Frontal cortex (tissue), 4 donors: ENCODE results near the gene NRSN2. TPM values are rescaled to one million over a fixed set of nuclear protein-coding genes. Genes with fewer than 3 reads are reported as not detected.
A peak's percentile ranks its signal among the peaks of the same experiment; 100 is the strongest.
"Not testable (repeated sequence)": the region's sequence is repeated elsewhere in the genome, so short reads cannot be mapped to it uniquely, and the experiment has no call there.

Experiments used
- DNase-seq, 2 donors: peaks; one replicate each; pipeline ENCODE4 v3.0.0; 2012; ENCODE audit warnings: low spot score in 2 of 2
- FAIRE-seq: peaks from 2 replicates; lab custom pipeline; 2012; peaks lifted over from hg19 to GRCh38; lab: Jason Lieb, UNC
- total RNA-seq: library from RNA; depleted of rRNA; stranded (reverse); fragments of >200 nt; gene quantifications from one replicate; pipeline ENCODE4 v1.2.3, GENCODE V29; 2014
- donor health status: control.
- donor health status: control.
- donor health status: control.

The NRSN2 gene
- total RNA-seq, 1 donor from 2014 or later, result 26.1 TPM

DNA sequence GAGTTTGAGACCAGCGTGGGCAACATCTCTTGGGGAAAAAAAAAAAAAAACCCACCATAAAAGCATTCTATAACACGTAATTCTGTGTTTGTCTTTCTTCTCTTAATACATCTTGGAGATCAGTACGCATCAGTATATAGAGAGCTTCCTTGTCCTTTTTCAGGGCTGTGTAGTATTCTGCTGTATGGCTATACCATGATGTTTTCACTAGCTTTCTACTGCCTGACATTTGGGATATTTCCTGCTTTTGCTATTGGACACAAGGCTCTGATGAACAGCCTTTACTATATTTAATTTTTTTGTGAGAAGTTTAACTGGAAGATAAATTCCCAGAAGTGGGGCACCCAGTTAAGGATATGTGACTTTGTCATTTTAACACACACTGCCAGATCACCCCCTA is 40.6 kb downstream of the NRSN2 start:
- DNase-seq (no peak), FAIRE-seq (no peak)

DNA sequence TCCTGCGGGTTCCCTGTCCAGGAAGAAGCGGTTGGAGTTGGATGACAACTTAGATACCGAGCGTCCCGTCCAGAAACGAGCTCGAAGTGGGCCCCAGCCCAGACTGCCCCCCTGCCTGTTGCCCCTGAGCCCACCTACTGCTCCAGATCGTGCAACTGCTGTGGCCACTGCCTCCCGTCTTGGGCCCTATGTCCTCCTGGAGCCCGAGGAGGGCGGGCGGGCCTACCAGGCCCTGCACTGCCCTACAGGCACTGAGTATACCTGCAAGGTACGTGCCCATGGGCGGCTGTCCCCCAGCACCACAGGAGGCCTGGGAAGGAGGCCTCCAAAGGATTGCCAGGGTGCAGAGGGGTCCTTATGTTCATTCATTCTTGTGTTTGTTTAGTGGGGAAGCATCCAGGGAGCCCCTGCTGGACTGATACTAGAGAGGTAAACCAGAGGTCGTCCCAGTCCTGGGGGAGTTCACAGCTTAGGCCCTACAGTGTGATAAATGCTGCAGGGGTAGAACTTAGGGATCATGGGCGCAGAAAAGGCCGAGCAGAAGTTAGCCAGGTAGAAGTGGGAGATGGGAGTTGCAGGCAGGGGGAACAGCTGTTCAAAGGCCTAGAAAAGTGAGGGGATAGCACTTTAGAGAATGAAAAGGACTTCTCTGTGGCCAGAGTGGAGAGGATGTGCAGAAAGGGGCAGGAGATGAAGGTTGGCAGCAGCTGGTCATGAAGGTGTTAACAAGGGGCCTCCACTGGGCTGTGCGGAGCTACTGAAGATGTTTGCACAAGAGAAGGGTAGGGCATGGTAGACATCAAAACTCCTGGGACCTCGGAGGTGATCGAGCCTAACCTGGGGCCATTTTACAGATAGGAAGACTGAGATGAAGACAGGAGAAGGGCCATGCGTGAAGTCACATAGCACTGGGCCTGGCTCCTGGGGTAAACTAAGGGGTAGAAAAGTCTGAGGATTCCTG is 41.4 kb downstream of the NRSN2 start:
- DNase-seq (no peak), FAIRE-seq (no peak)

DNA sequence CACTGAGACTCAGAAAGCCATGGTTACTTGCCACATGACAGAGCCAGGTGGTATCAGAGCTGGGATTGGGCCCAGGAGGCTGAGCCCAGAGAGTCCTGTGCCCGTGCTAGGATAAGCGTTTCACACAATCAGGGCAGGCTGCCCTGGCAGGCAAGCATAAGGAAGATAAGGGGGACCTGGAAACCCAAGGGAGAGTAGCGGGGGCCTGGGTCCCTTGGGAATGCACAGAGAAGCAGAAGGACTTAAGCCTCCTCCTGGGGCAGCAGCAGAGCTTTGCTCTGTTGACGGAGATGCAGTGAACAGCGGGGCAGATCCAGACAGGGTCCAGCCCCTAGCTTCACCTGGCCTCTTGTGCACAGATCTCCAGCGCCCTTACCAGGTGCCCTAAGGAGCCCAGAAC is 42.3 kb downstream of the NRSN2 start:
- no peak for FAIRE-seq
- no peak for DNase-seq

DNA sequence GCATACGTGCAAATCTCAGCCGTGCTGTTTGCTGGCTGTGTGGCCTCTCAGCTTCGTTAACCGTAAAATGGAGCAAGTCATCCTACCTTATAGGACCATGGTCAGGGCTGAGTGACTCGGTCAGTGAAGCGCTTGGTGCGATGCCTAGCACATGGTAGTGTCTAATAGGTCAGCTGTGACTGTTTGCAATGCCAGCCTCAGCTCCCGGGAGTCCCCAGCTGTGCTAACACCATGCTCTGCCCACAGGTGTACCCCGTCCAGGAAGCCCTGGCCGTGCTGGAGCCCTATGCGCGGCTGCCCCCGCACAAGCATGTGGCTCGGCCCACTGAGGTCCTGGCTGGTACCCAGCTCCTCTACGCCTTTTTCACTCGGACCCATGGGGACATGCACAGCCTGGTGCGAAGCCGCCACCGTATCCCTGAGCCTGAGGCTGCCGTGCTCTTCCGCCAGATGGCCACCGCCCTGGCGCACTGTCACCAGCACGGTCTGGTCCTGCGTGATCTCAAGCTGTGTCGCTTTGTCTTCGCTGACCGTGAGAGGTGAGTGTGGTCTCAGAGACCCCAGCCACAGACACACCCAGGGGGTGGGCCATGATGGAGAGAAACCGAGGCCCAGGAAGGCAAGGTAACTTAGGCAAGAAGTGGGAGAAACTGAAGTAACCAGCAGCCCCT is 44.3 kb downstream of the NRSN2 start:
- FAIRE-seq (no peak), DNase-seq (no peak)

DNA sequence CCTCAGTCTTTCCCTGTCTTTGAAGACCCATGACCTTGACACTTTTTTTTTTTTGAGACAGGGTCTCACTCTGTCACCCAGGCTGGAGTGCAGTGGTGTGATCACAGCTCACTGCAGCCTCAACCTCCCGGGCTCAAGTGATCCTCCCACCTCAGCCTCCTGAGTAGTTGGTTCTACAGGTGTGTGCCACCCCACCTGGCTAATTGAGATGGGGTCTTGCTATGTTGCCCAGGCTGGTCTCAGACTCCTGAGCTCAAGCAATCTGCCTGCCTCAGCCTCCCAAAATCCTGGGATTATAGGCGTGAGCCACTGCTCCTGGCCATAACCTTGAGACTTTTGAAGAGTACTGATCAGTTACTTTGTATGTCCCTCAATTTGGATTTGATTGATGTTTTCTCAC is 46.4 kb downstream of the NRSN2 start:
- FAIRE-seq, DNase-seq: not testable (repeated sequence)

DNA sequence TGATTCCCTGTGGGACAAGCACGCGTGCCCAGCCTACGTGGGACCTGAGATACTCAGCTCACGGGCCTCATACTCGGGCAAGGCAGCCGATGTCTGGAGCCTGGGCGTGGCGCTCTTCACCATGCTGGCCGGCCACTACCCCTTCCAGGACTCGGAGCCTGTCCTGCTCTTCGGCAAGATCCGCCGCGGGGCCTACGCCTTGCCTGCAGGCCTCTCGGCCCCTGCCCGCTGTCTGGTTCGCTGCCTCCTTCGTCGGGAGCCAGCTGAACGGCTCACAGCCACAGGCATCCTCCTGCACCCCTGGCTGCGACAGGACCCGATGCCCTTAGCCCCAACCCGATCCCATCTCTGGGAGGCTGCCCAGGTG is 49.3 kb downstream of the NRSN2 start:
- no peak for FAIRE-seq
- no peak for DNase-seq

DNA sequence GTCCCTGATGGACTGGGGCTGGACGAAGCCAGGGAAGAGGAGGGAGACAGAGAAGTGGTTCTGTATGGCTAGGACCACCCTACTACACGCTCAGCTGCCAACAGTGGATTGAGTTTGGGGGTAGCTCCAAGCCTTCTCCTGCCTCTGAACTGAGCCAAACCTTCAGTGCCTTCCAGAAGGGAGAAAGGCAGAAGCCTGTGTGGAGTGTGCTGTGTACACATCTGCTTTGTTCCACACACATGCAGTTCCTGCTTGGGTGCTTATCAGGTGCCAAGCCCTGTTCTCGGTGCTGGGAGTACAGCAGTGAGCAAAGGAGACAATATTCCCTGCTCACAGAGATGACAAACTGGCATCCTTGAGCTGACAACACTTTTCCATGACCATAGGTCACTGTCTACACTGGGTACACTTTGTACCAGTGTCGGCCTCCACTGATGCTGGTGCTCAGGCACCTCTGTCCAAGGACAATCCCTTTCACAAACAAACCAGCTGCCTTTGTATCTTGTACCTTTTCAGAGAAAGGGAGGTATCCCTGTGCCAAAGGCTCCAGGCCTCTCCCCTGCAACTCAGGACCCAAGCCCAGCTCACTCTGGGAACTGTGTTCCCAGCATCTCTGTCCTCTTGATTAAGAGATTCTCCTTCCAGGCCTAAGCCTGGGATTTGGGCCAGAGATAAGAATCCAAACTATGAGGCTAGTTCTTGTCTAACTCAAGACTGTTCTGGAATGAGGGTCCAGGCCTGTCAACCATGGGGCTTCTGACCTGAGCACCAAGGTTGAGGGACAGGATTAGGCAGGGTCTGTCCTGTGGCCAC is 49.9 kb downstream of the NRSN2 start:
- FAIRE-seq, result no peak
- DNase-seq, result no peak

DNA sequence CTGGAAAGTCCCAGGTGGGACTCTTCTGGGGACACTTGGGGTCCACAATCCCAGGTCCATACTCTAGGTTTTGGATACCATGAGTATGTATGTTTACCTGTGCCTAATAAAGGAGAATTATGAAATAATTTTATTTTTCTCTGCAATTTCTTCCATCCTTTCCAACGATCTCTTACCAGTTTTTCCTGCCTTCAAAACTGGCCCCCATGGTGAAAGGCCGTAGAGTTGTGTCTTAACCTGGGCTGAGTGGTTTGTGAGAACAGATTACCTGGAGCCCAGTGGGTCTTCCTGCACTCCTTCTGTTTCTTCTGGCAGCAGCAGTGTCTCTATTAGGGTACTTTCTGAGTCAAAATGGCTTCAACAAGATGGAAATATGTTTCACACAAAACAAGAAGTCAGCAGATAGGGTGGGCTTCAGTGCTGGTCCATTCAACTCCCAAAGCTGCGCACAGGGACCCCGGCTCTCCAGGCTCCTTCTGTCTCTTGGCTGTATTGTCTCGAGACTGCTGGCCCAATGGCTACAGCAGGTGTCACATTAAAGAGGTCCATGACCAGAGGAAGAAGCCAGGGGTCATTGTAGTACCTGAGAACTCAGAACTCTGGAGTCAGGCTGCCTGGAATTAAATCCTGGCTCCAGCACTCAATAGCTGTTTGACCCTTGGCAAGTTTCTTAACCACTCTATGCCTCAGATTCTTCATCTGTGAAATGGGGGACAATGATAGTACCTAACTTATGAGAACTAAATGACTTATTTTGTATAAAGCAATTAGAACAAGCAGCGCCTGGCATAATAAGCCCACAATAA is 50.7 kb downstream of the NRSN2 start:
- DNase-seq (no peak), FAIRE-seq (no peak)

DNA sequence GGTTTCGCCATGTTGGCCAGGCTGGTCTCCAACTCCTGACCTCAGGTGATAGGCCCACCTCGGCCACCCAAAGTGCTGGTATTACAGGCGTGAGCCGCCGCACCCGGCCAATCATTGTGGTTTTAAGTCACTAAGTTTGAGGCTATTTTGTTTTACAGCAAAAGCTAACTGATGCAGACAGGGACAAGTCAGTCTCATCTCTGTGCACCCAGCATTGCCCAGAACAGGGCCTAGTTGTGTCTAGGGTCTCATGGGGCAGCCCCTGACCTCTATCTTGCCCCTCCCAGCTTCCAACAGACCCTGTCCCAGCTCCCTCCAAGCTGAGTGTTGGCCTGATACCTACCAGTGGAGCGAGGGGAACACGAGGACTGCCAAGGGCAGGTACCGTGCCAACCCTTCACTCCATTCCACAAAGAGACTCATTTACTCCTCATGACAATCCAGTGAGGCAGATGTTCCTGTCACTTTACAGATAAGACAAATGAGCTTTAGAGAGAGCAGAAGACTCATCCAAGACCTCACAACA is 52.3 kb downstream of the NRSN2 start:
- DNase-seq, result no peak
- FAIRE-seq, result no peak

DNA sequence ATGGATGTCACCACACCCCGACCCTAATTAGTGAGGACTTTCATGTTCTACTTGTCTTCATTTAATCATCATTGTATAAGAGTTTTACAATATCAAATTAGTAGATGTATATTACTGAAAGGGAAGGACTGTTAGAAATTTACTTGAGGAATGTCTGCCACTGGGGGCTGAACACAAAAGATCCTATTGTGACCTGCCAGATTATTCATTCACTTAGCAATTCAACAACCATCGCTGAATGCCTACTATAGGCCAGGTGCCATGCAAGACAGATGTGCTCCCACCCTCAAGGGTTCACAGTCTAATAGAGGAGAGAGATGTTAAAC is 53.2 kb downstream of the NRSN2 start:
- FAIRE-seq (no peak), DNase-seq (no peak)

DNA sequence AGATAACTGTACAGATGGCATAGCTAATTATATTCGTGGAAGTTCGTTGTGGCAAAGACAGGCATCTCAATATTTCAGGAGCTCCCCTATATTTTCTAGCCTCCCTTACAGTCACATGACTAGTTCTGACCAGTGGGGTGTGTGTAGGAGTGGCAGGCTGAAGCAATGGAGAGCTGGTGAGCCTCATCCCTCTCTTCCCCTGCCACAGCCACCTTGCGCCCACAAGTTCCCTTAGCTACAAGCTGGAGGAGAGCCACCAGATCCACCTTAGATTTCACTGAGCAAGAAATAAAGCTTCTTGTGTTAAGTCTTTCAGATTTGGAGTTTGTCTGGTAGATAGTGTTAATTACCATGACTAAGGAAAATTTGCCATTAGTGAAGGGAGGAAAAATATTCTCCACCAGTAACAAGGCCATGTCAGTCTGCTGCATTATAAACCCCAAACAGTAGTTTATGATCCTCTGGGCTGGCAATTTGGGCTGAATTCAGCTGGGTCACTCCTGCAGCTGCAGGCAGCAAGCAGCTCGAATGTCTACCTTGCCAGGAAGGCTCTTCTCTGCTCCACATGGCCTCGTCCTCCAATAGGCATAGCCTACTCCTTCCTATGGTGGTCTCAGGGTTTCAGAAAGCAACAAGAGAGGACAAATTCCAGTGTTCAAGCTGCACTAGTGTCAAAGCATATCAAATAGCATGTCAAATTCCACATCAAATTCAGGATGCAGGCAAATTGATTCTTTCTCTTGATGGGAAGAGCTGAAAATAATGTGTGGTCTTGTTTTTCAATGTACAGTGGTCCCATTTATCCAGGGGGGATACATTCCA is 53.8 kb downstream of the NRSN2 start:
- FAIRE-seq (no peak), DNase-seq (peak in 1 of 2 donors; percentile 51)

DNA sequence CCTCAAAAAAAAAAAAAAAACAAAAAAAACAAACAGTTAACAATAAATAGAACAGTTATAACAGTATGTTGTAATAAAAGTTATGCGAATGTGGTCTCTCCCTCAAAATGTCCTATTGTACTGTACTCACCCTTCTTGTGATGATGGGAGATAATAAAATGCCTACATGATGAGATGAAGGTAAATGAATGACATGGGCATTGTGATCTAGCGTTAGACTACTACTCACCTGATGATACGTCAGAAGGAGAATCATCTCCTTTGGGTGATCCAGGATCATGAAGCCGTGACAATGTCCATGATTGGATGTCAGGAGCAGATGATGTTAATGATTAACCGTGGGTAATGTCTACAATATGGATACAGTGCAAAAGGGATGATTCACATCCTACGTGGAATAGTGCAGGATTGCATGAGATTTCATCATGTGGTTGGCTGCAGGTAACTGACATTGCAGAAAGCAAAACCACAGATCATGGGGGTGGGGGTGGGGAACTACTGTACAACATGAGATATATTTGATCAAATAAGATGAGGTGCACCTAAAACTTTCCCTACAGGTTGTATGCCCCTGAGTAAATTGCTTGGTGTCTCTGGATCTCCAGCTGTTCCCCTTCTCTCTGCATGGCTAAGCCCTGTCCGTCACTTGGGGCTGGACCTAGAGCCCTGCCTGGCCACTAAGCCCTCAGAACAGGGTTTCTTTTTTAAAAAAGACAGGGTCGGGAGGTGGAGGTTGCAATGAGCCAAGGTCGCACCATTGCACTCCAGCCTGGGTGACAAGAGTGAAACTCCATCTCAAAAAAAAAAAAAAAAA is 55.0 kb downstream of the NRSN2 start:
- FAIRE-seq, result no peak
- no peak for DNase-seq

DNA sequence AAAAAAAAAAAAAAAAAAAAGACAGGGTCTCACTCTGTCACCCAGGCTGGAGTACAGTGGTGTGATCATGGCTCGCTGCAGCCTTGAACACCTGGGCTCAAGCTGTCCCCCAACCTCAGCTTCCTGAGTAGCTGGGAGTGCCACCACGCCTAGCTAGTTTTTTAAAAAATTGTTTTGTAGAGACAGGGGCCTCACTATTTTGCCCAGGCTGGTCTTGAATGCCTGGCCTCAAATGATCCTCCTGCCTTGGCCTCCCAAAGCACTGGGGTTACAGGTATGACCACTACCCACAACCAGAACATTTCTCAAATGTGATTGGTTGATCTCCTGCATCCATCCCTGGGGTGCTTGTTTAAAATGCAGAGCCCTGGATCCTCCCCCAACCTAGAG is 55.6 kb downstream of the NRSN2 start:
- DNase-seq (no peak), FAIRE-seq (no peak)

DNA sequence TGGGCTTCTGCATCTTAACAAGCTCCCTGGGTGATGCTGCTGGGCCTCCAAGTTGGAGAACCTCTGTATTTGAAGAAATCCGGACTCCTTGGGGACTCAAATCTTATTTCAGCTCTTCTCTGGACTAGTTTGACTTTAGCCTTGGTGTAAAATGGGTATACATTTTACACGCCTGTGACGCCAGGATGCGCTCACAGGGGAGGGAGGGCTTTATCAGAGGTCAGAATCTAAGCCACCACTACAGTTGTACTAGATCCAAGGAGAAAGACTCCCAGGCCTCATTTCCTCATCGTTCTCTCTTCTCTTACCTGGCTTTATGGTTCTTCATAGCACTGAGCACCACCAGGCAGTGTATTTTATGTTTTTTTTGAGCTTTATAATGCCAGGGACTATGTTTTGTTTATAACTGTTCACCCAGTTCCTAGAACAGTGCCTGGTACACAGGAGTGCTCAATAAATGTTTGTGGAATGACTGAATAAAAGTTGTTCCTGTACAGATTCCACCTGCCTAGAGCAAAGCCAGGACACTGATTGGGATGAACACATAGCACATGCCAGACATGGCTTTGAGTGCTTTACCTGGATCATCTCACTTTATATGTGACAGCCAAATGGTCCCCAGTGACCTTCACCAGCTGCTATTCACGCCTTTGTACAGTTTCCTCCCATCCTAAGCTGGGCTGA is 56.1 kb downstream of the NRSN2 start:
- FAIRE-seq (no peak), DNase-seq (no peak)

DNA sequence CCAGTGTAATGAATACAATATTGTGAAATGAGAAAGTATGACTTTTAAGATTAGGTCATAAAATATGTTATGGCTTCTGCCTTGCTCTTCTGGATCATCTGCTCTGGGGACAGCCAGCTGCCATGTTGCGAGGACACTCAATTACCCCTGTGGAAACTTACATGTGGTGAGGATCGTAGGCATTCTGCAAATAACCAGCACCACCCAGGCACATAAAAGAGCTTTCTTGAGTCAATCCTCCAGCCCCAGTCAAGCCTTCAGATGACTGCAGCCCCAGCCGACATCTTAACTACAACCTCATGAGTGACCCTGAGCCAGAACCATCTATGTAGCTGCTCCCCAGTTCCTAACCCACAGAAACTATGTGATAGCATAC is 56.7 kb downstream of the NRSN2 start:
- DNase-seq (no peak), FAIRE-seq (no peak)

DNA sequence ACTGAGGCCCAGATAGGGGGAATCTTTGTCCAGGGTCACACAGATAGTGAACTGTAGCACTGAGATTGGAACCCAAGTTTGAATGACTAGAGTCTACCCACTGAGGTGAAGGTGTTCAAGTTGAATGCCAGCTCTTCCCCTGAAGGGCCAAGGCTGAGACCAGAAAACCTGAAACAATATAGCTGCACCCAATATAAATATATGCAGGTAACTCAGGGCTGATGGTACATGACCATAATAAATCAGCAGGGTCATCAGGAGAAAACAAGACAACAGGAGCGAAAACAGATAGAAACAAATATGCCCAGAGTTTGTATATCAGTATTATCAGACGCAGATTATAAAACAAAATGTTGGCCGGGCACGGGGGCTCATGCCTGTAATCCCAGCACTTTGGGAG is 57.2 kb downstream of the NRSN2 start:
- FAIRE-seq (no peak), DNase-seq (no peak)
